Endothelial cell (in vitro differentiated cells): ENCODE measurements around the gene WEE1. TPM values are rescaled to one million over a fixed set of nuclear protein-coding genes. Genes with fewer than 3 reads are reported as not detected.
"Not testable (repeated sequence)": the region's sequence is repeated elsewhere in the genome, so short reads cannot be mapped to it uniquely, and the experiment has no call there.

Experiments used
- DNase-seq: peaks from one replicate; pipeline ENCODE4 v3.0.0; 2021; ENCODE audit warnings: low spot score
- H3K27ac Mint-ChIP-seq: one replicate; pipeline ENCODE4 v1.8.0; 2021; ENCODE audit warnings: mixed read lengths, inconsistent platforms; ENCODE audit not compliant: unreplicated experiment
- H3K27me3 Mint-ChIP-seq: one replicate; pipeline ENCODE4 v1.8.0; 2021; ENCODE audit warnings: mild to moderate bottlenecking, moderate library complexity, mixed read lengths, inconsistent platforms; ENCODE audit not compliant: unreplicated experiment
- H3K36me3 Mint-ChIP-seq: one replicate; pipeline ENCODE4 v1.8.0; 2021; ENCODE audit warnings: mild to moderate bottlenecking, low read depth, mixed read lengths, inconsistent platforms; ENCODE audit not compliant: unreplicated experiment
- H3K4me1 Mint-ChIP-seq: one replicate; pipeline ENCODE4 v1.8.0; 2021; ENCODE audit warnings: mild to moderate bottlenecking, mixed read lengths, inconsistent platforms; ENCODE audit not compliant: unreplicated experiment
- H3K4me3 Mint-ChIP-seq: one replicate; pipeline ENCODE4 v1.8.0; 2021; ENCODE audit warnings: mild to moderate bottlenecking, mixed read lengths, inconsistent platforms; ENCODE audit not compliant: unreplicated experiment
- H3K9me3 Mint-ChIP-seq: one replicate; pipeline ENCODE4 v1.8.0; 2021; ENCODE audit warnings: mixed read lengths, inconsistent platforms; ENCODE audit not compliant: unreplicated experiment
- total RNA-seq: library from RNA; stranded (reverse); fragmentation: NEBNext Ultra II Directional; extraction: Animal tissue kit (Norgen Biotek cat#: 25700); gene quantifications from one replicate; pipeline ENCODE4 v1.2.1, GENCODE V29; 2021; ENCODE audit not compliant: unreplicated experiment
- TF ChIP-seq, protein P1 (sequence below): fragments of 200-600 bp; sonication (generic); IDR thresholded peaks from one replicate; pipeline ENCODE4 v1.5.0; 2021; ENCODE audit warnings: antibody characterized with exemption; ENCODE audit not compliant: unreplicated experiment

The WEE1 gene
- total RNA-seq, 1 donor from 2014 or later = 24.0 TPM

GRCh38 chr11:9533736-9534473, 39.6 kb upstream of the WEE1 start:
- peaks cover 3% of the 10 kb centered on the region for H3K27me3 Mint-ChIP-seq
- no peak overlapping the region for H3K27ac Mint-ChIP-seq
- no peaks in the 10 kb centered on the region for H3K9me3 Mint-ChIP-seq
- no peak for DNase-seq
- TF ChIP-seq, protein P1, sequence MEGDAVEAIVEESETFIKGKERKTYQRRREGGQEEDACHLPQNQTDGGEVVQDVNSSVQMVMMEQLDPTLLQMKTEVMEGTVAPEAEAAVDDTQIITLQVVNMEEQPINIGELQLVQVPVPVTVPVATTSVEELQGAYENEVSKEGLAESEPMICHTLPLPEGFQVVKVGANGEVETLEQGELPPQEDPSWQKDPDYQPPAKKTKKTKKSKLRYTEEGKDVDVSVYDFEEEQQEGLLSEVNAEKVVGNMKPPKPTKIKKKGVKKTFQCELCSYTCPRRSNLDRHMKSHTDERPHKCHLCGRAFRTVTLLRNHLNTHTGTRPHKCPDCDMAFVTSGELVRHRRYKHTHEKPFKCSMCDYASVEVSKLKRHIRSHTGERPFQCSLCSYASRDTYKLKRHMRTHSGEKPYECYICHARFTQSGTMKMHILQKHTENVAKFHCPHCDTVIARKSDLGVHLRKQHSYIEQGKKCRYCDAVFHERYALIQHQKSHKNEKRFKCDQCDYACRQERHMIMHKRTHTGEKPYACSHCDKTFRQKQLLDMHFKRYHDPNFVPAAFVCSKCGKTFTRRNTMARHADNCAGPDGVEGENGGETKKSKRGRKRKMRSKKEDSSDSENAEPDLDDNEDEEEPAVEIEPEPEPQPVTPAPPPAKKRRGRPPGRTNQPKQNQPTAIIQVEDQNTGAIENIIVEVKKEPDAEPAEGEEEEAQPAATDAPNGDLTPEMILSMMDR = no peak
- H3K4me3 Mint-ChIP-seq = no peak overlapping the region
- peaks cover 2% of the 10 kb centered on the region for H3K4me1 Mint-ChIP-seq
- H3K36me3 Mint-ChIP-seq = no peaks in the 10 kb centered on the region

GRCh38 chr11:9535189-9535781, 38.2 kb upstream of the WEE1 start:
- Mint-ChIP-seq H3K4me1 (peaks cover 2% of the 10 kb centered on the region), H3K27ac (peak overlapping the region; percentile 30), H3K9me3 (no peaks in the 10 kb centered on the region), H3K4me3 (no peak overlapping the region), H3K36me3 (no peaks in the 10 kb centered on the region), H3K27me3 (peaks cover 4% of the 10 kb centered on the region)
- TF ChIP-seq, protein P1 = peak; percentile 88
- DNase-seq = peak; percentile 84

GRCh38 chr11:9538548-9538947, 34.9 kb upstream of the WEE1 start:
- Mint-ChIP-seq H3K27ac (no peak overlapping the region), H3K4me3 (no peak overlapping the region), H3K36me3 (no peaks in the 10 kb centered on the region), H3K9me3 (no peaks in the 10 kb centered on the region), H3K4me1 (peaks cover 2% of the 10 kb centered on the region), H3K27me3 (peaks cover 1% of the 10 kb centered on the region)
- DNase-seq = no peak
- TF ChIP-seq, protein P1 = no peak

GRCh38 chr11:9549216-9549615, 24.3 kb upstream of the WEE1 start:
- peaks cover 15% of the 10 kb centered on the region for H3K4me1 Mint-ChIP-seq
- not testable (repeated sequence) for DNase-seq, H3K4me3 Mint-ChIP-seq, H3K36me3 Mint-ChIP-seq, H3K27ac Mint-ChIP-seq, H3K9me3 Mint-ChIP-seq, H3K27me3 Mint-ChIP-seq

GRCh38 chr11:9550191-9550628, 23.3 kb upstream of the WEE1 start:
- H3K4me1 Mint-ChIP-seq = peaks cover 15% of the 10 kb centered on the region
- H3K27me3 Mint-ChIP-seq = no peaks in the 10 kb centered on the region
- no peaks in the 10 kb centered on the region for H3K36me3 Mint-ChIP-seq
- TF ChIP-seq, protein P1 = no peak
- peak overlapping the region; percentile 25 for H3K27ac Mint-ChIP-seq
- no peaks in the 10 kb centered on the region for H3K9me3 Mint-ChIP-seq
- DNase-seq = no peak
- no peak overlapping the region for H3K4me3 Mint-ChIP-seq
